GM23338 (cell line): ENCODE measurements around the gene TTC33.
"Not testable (repeated sequence)": the region's sequence is repeated elsewhere in the genome, so short reads cannot be mapped to it uniquely, and the experiment has no call there.

Experiments used
- CTCF ChIP-seq, 2 experiments: fragments of 200-600 bp in 1 of 2; sonication (generic) in 1 of 2; conservative IDR thresholded peaks; 2 replicates each; pipeline versions ENCODE4 v1.5.1 to v1.6.1; 2016 to 2017; ENCODE audit warnings: antibody characterized with exemption in 2 of 2, low read depth in 2 of 2, mild to moderate bottlenecking in 2 of 2, moderate library complexity in 1 of 2
- ETS1 ChIP-seq: IDR thresholded peaks from 2 replicates; pipeline ENCODE4 v1.6.1; 2016; ENCODE audit warnings: antibody characterized with exemption
- EZH2 ChIP-seq: fragments of 200-600 bp; sonication (generic); IDR thresholded peaks from one replicate; pipeline ENCODE4 v1.8.0; 2017; ENCODE audit warnings: antibody characterized with exemption, mild to moderate bottlenecking, low read depth; ENCODE audit not compliant: unreplicated experiment
- EZH2phosphoT487 ChIP-seq: fragments of 200-600 bp; sonication (generic); IDR thresholded peaks from one replicate; pipeline ENCODE4 v1.8.1; 2018; ENCODE audit warnings: antibody characterized with exemption; ENCODE audit not compliant: unreplicated experiment
- JUNB ChIP-seq: IDR thresholded peaks from one replicate; pipeline ENCODE4 v1.6.1; 2016; ENCODE audit warnings: antibody characterized with exemption; ENCODE audit not compliant: unreplicated experiment
- POLR2AphosphoS5 ChIP-seq: IDR thresholded peaks from 2 replicates; pipeline ENCODE4 v1.6.1; 2016; ENCODE audit warnings: antibody characterized with exemption, low read depth
- REST ChIP-seq: IDR thresholded peaks from one replicate; pipeline ENCODE4 v1.6.1; 2018; ENCODE audit warnings: antibody characterized with exemption; ENCODE audit not compliant: unreplicated experiment
- STAT1 ChIP-seq: IDR thresholded peaks from one replicate; pipeline ENCODE4 v1.6.1; 2016; ENCODE audit warnings: antibody characterized with exemption; ENCODE audit not compliant: unreplicated experiment
- ZNF114 ChIP-seq: fragments of 250-450 bp; sonication (Bioruptor Pico); IDR thresholded peaks from 2 replicates; pipeline ENCODE4 v1.5.0; 2020; ENCODE audit warnings: mild to moderate bottlenecking, moderate library complexity
- ZNF331 ChIP-seq: fragments of 250-450 bp; sonication (Bioruptor Pico); IDR thresholded peaks from 2 replicates; pipeline ENCODE4 v1.5.0; 2020; ENCODE audit warnings: low read depth, mild to moderate bottlenecking, moderate library complexity
- ZNF462 ChIP-seq: fragments of 250-450 bp; sonication (Bioruptor Pico); IDR thresholded peaks from 2 replicates; pipeline ENCODE4 v1.5.0; 2020; ENCODE audit warnings: mild to moderate bottlenecking, moderate library complexity

GRCh38 chr5:40788941-40789340, 33.2 kb upstream of the TTC33 start:
- not testable (repeated sequence) for TF ChIP-seq EZH2phosphoT487; CTCF (conservative IDR thresholded peaks at IDR 0.05; ENCODE audit: low read depth in 2 of 2); POLR2AphosphoS5; EZH2; REST; ZNF114; ZNF331; JUNB; ZNF462 (CRISPR knock-in tag); STAT1; ETS1
